GM23338 (cell line): ENCODE results near the gene BTBD16. TPM values are rescaled to one million over a fixed set of nuclear protein-coding genes. Genes with fewer than 3 reads are reported as not detected.
A peak's percentile ranks its signal among the peaks of the same experiment; 100 is the strongest.

Source experiments
- ATAC-seq: fragments of 200-7000 bp; cut with Tn5 transposase; 3 replicates; pipeline ENCODE4 v1.9.1; 2020
- DNase-seq: peaks from one replicate; pipeline ENCODE4 v3.0.0-alpha.2; 2015; ENCODE audit warnings: low spot score
- H2AFZ ChIP-seq: fragments of 200-600 bp; sonication (generic); 2 replicates; pipeline ENCODE4 v1.8.0; 2016; ENCODE audit warnings: antibody characterized with exemption, mild to moderate bottlenecking, moderate library complexity
- H3F3A ChIP-seq: fragments of 200-600 bp; sonication (generic); replicated peaks from 2 replicates; pipeline ENCODE4 v1.8.0; 2017; ENCODE audit warnings: antibody characterized with exemption, mixed run types, low read depth
- H3K27ac ChIP-seq: fragments of 200-600 bp; sonication (generic); 2 replicates; pipeline ENCODE4 v1.6.1; 2016; ENCODE audit warnings: low read depth
- H3K27me3 ChIP-seq: fragments of 200-600 bp; sonication (generic); 2 replicates; pipeline ENCODE4 v1.8.0; 2016; ENCODE audit warnings: mild to moderate bottlenecking, mixed run types, moderate library complexity; ENCODE audit not compliant: insufficient read depth
- H3K36me3 ChIP-seq: fragments of 200-600 bp; sonication (generic); 2 replicates; pipeline ENCODE4 v1.8.0; 2016; ENCODE audit warnings: mild to moderate bottlenecking; ENCODE audit not compliant: insufficient read depth
- H3K4me1 ChIP-seq: fragments of 200-600 bp; sonication (generic); 2 replicates; pipeline ENCODE4 v1.8.0; 2016; ENCODE audit warnings: mild to moderate bottlenecking, moderate library complexity; ENCODE audit not compliant: insufficient read depth
- H3K4me2 ChIP-seq: fragments of 200-600 bp; sonication (generic); 2 replicates; pipeline ENCODE4 v1.7.1; 2017; ENCODE audit warnings: mixed run types
- H3K4me3 ChIP-seq: fragments of 200-600 bp; sonication (generic); 2 replicates; pipeline ENCODE4 v1.6.1; 2016; ENCODE audit warnings: mixed run types
- H3K79me2 ChIP-seq: fragments of 200-600 bp; sonication (generic); replicated peaks from 2 replicates; pipeline ENCODE4 v1.8.0; 2017; ENCODE audit warnings: mild to moderate bottlenecking; ENCODE audit not compliant: insufficient read depth
- H3K9me2 ChIP-seq: fragments of 200-600 bp; sonication (generic); 2 replicates; pipeline ENCODE4 v1.8.0; 2017; ENCODE audit not compliant: insufficient read depth
- H4K20me1 ChIP-seq: fragments of 200-600 bp; sonication (generic); replicated peaks from 2 replicates; pipeline ENCODE4 v1.8.0; 2017; ENCODE audit warnings: mild to moderate bottlenecking; ENCODE audit not compliant: insufficient read depth
- H3K27ac Mint-ChIP-seq: 2 replicates; pipeline ENCODE4 v1.8.0; 2020; ENCODE audit warnings: inconsistent platforms, mild to moderate bottlenecking, moderate library complexity, mixed read lengths
- H3K27me3 Mint-ChIP-seq: 3 replicates; pipeline ENCODE4 v1.8.0; 2022; ENCODE audit warnings: low read depth, mild to moderate bottlenecking, moderate library complexity, mixed read lengths, inconsistent platforms; ENCODE audit not compliant: insufficient read depth, poor library complexity
- H3K36me3 Mint-ChIP-seq: 3 replicates; pipeline ENCODE4 v1.8.0; 2021; ENCODE audit warnings: low read depth, mild to moderate bottlenecking, inconsistent platforms, moderate library complexity, mixed read lengths
- H3K4me1 Mint-ChIP-seq: 3 replicates; pipeline ENCODE4 v1.8.0; 2020; ENCODE audit warnings: mild to moderate bottlenecking, inconsistent platforms, mixed read lengths
- H3K4me3 Mint-ChIP-seq: 3 replicates; pipeline ENCODE4 v1.8.0; 2021; ENCODE audit warnings: moderate library complexity, mild to moderate bottlenecking, inconsistent platforms, mixed read lengths
- H3K9me3 Mint-ChIP-seq: 3 replicates; pipeline ENCODE4 v1.8.0; 2020; ENCODE audit warnings: moderate library complexity, mild to moderate bottlenecking, inconsistent platforms, mixed read lengths
- CREB1 ChIP-seq: fragments of 250-450 bp; sonication (Bioruptor Pico); IDR thresholded peaks from 2 replicates; pipeline ENCODE4 v1.5.0; 2020; ENCODE audit warnings: low read depth, mild to moderate bottlenecking, moderate library complexity
- EZH2 ChIP-seq: fragments of 200-600 bp; sonication (generic); IDR thresholded peaks from one replicate; pipeline ENCODE4 v1.8.0; 2017; ENCODE audit warnings: antibody characterized with exemption, mild to moderate bottlenecking, low read depth; ENCODE audit not compliant: unreplicated experiment
- EZH2phosphoT487 ChIP-seq: fragments of 200-600 bp; sonication (generic); IDR thresholded peaks from one replicate; pipeline ENCODE4 v1.8.1; 2018; ENCODE audit warnings: antibody characterized with exemption; ENCODE audit not compliant: unreplicated experiment
- JUNB ChIP-seq: IDR thresholded peaks from one replicate; pipeline ENCODE4 v1.6.1; 2016; ENCODE audit warnings: antibody characterized with exemption; ENCODE audit not compliant: unreplicated experiment
- POLR2AphosphoS5 ChIP-seq: IDR thresholded peaks from 2 replicates; pipeline ENCODE4 v1.6.1; 2016; ENCODE audit warnings: antibody characterized with exemption, low read depth
- STAT1 ChIP-seq: IDR thresholded peaks from one replicate; pipeline ENCODE4 v1.6.1; 2016; ENCODE audit warnings: antibody characterized with exemption; ENCODE audit not compliant: unreplicated experiment
- polyA plus RNA-seq: library from polyadenylated mRNA; unstranded; fragments of >200 nt; fragmentation: Nextera tagmentation; extraction: Ambion mirVana; gene quantifications from 2 replicates; pipeline ENCODE4 v1.2.1, GENCODE V29; 2016
- total RNA-seq: library from RNA; depleted of rRNA; stranded (reverse); fragments of >200 nt; shearing (Covaris generic); gene quantifications from 2 replicates; pipeline ENCODE4 v1.2.3, GENCODE V29; 2014
- TF ChIP-seq, protein P1 (sequence below): IDR thresholded peaks from 2 replicates; pipeline ENCODE4 v1.6.1; 2016; ENCODE audit warnings: antibody characterized with exemption
- TF ChIP-seq, protein P2 (sequence below): fragments of 250-450 bp; sonication (Bioruptor Pico); IDR thresholded peaks from 2 replicates; pipeline ENCODE4 v1.5.0; 2020; ENCODE audit warnings: mild to moderate bottlenecking, moderate library complexity

BTBD16 gene
- total and polyA plus RNA-seq, 2 experiments from 2014 or later, result not detected

DNA sequence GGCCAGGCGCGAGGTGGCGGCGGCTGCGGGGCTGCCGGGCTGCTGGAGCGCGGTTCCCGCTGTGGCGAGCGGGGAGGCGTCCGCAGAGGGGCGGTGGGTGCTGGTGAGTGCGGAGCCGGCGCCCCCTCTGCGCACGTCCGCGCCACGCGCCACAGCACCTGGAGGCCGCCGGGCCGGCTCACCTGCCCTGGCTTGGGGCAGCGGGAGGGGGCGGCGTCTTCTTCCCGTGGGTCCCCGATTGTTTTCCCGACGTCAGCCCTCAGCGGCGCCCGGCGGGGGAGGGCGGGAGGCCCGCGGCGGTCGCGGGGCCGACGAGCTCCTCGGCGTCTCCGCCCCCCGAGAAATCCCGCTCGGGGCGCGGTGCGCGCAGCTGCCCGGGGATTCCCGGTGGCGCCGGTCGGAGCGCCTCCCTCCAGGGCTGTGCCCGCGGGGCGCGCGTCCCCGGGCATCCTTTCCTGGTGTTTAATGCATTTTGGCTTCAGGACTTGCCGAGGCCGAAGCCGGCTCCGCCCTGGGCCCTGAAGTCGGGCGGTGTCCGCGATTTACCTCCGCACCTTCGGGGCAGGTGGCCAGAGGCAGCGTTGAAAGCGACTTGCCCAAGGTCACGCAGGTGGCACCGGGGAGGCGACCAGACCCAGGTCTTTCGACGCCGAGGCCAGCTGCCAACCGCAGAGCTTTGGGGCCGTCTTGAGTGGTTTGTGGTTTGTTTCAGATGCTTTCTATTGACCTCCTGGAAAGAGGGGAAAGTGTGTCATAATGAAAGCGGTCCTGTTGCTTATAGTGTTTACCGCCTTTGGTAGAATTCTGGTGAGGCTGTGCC lies 104.0 kb downstream of the BTBD16 start:
- Mint-ChIP-seq H3K9me3 (no peaks in the 10 kb centered on the region; the same call in 2 of the 3 replicates), H3K36me3 (peaks cover 5% of the 10 kb centered on the region; the same call in 2 of the 3 replicates)

DNA sequence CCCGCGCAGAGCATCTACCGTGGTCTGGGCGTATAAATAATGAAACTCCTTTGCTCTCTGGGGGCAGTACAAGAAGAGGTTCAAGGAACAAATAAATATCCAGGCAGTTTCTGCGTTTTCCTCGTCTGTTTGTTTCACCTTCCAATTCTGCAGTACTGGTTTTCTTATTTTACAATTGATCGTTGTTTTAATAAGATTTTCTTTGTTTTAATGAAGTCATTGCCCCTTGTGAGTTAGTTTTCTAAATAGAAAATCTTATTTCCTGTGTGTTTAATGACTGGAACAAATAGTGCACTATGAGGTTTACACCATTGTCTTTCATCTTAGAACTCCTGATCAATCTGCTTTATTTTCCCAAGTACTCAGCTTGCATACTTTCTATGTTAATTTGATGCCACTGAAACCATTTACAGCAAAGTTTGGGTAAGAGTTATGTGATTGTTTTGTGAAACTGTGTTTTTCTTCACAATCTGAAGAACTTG lies 104.6 kb downstream of the BTBD16 start:
- H3K27ac Mint-ChIP-seq, result no peak overlapping the region
- Histone ChIP-seq H3K4me1 (peaks cover 13% of the 10 kb centered on the region; the same call in 1 of the 2 replicates), H3K36me3 (no peaks in the 10 kb centered on the region), H3K27ac (no peak overlapping the region), H3K4me3 (peak overlapping the region; percentile 85), H4K20me1 (peaks cover 14% of the 10 kb centered on the region; the same call in 1 of the 2 replicates), H3K27me3 (peaks cover 17% of the 10 kb centered on the region), H3K79me2 (peaks cover 46% of the 10 kb centered on the region), H3K9me2 (no peaks in the 10 kb centered on the region), H2AFZ (peak overlapping the region; percentile 89; the same call in 1 of the 2 replicates), H3K4me2 (peak overlapping the region; percentile 79), H3F3A (no peaks in the 10 kb centered on the region)
- peaks cover 15% of the 10 kb centered on the region for H3K27me3 Mint-ChIP-seq
- H3K36me3 Mint-ChIP-seq, result peaks cover 9% of the 10 kb centered on the region; the same call in 2 of the 3 replicates
- no peaks in the 10 kb centered on the region; the same call in 2 of the 3 replicates for H3K9me3 Mint-ChIP-seq
- TF ChIP-seq JUNB (no peak), STAT1 (no peak), EZH2 (no peak), CREB1 (CRISPR knock-in tag) (no peak), POLR2AphosphoS5 (no peak), EZH2phosphoT487 (no peak)
- TF ChIP-seq, protein P1, sequence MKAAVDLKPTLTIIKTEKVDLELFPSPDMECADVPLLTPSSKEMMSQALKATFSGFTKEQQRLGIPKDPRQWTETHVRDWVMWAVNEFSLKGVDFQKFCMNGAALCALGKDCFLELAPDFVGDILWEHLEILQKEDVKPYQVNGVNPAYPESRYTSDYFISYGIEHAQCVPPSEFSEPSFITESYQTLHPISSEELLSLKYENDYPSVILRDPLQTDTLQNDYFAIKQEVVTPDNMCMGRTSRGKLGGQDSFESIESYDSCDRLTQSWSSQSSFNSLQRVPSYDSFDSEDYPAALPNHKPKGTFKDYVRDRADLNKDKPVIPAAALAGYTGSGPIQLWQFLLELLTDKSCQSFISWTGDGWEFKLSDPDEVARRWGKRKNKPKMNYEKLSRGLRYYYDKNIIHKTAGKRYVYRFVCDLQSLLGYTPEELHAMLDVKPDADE, result no peak
- TF ChIP-seq, protein P2, sequence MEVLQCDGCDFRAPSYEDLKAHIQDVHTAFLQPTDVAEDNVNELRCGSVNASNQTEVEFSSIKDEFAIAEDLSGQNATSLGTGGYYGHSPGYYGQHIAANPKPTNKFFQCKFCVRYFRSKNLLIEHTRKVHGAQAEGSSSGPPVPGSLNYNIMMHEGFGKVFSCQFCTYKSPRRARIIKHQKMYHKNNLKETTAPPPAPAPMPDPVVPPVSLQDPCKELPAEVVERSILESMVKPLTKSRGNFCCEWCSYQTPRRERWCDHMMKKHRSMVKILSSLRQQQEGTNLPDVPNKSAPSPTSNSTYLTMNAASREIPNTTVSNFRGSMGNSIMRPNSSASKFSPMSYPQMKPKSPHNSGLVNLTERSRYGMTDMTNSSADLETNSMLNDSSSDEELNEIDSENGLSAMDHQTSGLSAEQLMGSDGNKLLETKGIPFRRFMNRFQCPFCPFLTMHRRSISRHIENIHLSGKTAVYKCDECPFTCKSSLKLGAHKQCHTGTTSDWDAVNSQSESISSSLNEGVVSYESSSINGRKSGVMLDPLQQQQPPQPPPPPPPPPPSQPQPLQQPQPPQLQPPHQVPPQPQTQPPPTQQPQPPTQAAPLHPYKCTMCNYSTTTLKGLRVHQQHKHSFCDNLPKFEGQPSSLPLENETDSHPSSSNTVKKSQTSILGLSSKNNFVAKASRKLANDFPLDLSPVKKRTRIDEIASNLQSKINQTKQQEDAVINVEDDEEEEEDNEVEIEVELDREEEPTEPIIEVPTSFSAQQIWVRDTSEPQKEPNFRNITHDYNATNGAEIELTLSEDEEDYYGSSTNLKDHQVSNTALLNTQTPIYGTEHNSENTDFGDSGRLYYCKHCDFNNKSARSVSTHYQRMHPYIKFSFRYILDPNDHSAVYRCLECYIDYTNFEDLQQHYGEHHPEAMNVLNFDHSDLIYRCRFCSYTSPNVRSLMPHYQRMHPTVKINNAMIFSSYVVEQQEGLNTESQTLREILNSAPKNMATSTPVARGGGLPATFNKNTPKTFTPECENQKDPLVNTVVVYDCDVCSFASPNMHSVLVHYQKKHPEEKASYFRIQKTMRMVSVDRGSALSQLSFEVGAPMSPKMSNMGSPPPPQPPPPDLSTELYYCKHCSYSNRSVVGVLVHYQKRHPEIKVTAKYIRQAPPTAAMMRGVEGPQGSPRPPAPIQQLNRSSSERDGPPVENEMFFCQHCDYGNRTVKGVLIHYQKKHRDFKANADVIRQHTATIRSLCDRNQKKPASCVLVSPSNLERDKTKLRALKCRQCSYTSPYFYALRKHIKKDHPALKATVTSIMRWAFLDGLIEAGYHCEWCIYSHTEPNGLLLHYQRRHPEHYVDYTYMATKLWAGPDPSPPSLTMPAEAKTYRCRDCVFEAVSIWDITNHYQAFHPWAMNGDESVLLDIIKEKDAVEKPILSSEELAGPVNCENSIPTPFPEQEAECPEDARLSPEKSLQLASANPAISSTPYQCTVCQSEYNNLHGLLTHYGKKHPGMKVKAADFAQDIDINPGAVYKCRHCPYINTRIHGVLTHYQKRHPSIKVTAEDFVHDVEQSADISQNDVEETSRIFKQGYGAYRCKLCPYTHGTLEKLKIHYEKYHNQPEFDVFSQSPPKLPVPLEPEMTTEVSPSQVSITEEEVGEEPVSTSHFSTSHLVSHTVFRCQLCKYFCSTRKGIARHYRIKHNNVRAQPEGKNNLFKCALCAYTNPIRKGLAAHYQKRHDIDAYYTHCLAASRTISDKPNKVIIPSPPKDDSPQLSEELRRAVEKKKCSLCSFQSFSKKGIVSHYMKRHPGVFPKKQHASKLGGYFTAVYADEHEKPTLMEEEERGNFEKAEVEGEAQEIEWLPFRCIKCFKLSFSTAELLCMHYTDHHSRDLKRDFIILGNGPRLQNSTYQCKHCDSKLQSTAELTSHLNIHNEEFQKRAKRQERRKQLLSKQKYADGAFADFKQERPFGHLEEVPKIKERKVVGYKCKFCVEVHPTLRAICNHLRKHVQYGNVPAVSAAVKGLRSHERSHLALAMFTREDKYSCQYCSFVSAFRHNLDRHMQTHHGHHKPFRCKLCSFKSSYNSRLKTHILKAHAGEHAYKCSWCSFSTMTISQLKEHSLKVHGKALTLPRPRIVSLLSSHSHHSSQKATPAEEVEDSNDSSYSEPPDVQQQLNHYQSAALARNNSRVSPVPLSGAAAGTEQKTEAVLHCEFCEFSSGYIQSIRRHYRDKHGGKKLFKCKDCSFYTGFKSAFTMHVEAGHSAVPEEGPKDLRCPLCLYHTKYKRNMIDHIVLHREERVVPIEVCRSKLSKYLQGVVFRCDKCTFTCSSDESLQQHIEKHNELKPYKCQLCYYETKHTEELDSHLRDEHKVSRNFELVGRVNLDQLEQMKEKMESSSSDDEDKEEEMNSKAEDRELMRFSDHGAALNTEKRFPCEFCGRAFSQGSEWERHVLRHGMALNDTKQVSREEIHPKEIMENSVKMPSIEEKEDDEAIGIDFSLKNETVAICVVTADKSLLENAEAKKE, result no peak
- ATAC-seq (no peak), DNase-seq (peak; percentile 8)
- peaks cover 19% of the 10 kb centered on the region for H3K4me1 Mint-ChIP-seq
- peak overlapping the region; percentile 91 for H3K4me3 Mint-ChIP-seq

More for the DNA sequence above, 104.0 kb downstream of the BTBD16 start:
- H3K9me2 ChIP-seq, result no peaks in the 10 kb centered on the region
- peak overlapping the region; percentile 79 for H3K4me2 ChIP-seq
- peaks cover 12% of the 10 kb centered on the region for H3K27me3 Mint-ChIP-seq
- TF ChIP-seq CREB1 (CRISPR knock-in tag), result peak; percentile 40; the same call in 1 of the 2 replicates
- TF ChIP-seq EZH2, result no peak
- peaks cover 19% of the 10 kb centered on the region for H3K4me1 Mint-ChIP-seq
- H4K20me1 ChIP-seq, result peaks cover 14% of the 10 kb centered on the region; the same call in 1 of the 2 replicates
- peak overlapping the region; percentile 91 for H3K4me3 Mint-ChIP-seq
- H3K27ac Mint-ChIP-seq, result no peak overlapping the region
- no peak overlapping the region for H3K27ac ChIP-seq
- peaks cover 17% of the 10 kb centered on the region for H3K27me3 ChIP-seq
- DNase-seq, result peak; percentile 66
- peak overlapping the region; percentile 85 for H3K4me3 ChIP-seq
- H3F3A ChIP-seq, result no peaks in the 10 kb centered on the region
- peaks cover 43% of the 10 kb centered on the region for H3K79me2 ChIP-seq
- H2AFZ ChIP-seq, result peak overlapping the region; percentile 89
- peaks cover 13% of the 10 kb centered on the region; the same call in 1 of the 2 replicates for H3K4me1 ChIP-seq
- peak; percentile 47 for ATAC-seq
- H3K36me3 ChIP-seq, result no peaks in the 10 kb centered on the region
